Stimulated activated CD8-positive, alpha-beta memory T cell treated with anti-CD3 and anti-CD28 coated beads, Interleukin-4, amount 100 ng/mL, for 24 hours (primary cell): ENCODE results near the gene CLDN16.

Source experiments
- DNase-seq: peaks from one replicate; pipeline ENCODE4 v3.0.0-alpha.2; 2020; ENCODE audit warnings: low read depth

Gene CLDN16, protein sequence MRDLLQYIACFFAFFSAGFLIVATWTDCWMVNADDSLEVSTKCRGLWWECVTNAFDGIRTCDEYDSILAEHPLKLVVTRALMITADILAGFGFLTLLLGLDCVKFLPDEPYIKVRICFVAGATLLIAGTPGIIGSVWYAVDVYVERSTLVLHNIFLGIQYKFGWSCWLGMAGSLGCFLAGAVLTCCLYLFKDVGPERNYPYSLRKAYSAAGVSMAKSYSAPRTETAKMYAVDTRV

DNA sequence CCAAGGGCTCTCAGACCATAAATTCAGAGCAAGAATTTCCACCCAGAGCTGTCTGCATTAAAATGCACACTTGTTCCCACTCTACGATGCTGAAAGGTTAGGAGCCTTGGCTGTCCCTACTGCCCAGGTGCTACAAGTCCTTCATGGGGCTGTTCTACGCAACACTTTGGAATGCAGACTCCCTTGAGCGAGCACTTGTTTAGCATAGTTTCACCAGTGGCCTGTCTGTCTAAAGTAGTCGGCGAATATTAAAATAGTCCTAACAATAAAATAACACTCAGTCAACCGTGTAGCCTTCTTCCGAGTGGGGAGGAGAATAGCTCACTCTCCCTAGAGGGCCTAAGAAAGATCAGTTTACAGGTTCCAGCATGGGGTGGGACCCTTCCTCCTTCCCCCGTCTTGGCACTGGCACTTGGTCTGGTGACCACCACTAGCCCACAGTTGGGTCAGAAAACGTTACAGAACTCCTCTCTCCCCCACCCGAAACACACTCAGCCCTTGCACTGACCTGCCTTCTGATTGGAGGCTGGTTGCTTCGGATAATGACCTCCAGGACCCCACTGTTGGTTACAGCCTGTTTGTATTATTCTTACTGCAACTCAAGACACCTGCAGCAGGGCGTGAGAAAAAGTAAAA, at the start of gene CLDN16:
TSS of gene CLDN16 (plus strand) at position 586 of the 636 bp plus-strand sequence. CDS start 167 bp downstream, outside the sequence.
- DNase-seq, result no peak

DNA sequence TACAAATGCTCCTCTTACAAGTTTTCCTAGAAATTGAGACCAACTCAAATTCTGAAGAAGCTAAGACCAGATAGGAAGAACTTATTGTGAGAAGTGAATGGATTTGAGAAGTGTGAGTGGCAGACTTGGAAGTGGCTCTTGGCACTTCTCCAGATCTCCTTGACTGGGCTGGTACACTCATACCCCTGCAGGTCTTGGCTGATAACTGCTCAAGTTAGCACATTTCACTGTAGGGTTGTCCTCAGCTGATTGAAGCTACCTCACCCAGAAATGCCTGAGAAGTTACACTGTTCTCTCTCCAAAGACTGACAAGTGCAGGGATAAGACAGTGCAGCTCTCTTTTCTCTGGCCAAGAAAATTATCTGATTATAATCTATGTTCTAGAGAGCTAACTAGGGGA, 49.2 kb upstream of the CLDN16 start:
- no peak for DNase-seq

DNA sequence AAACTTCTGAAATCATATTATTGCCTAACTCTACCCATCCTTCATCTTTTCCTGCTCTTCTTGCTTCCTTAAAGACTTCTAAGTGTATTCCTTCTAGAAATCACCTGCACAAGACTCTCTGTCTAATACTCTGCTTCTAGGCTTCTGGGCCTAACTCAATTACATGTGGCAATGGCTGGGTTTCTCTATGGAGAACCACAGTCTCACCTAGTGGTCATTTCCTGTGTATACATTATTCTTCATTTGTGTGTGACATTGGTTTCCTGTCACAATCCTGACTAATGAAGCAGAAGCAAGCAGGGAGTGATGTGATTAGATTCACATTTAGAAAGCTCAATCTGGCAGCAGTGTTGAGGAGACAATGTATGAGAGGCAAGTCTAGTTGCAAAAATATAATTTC, 48.8 kb upstream of the CLDN16 start:
- DNase-seq, result no peak

GRCh38 chr3:190340071-190340470, 47.9 kb upstream of the CLDN16 start:
- DNase-seq, result no peak

DNA sequence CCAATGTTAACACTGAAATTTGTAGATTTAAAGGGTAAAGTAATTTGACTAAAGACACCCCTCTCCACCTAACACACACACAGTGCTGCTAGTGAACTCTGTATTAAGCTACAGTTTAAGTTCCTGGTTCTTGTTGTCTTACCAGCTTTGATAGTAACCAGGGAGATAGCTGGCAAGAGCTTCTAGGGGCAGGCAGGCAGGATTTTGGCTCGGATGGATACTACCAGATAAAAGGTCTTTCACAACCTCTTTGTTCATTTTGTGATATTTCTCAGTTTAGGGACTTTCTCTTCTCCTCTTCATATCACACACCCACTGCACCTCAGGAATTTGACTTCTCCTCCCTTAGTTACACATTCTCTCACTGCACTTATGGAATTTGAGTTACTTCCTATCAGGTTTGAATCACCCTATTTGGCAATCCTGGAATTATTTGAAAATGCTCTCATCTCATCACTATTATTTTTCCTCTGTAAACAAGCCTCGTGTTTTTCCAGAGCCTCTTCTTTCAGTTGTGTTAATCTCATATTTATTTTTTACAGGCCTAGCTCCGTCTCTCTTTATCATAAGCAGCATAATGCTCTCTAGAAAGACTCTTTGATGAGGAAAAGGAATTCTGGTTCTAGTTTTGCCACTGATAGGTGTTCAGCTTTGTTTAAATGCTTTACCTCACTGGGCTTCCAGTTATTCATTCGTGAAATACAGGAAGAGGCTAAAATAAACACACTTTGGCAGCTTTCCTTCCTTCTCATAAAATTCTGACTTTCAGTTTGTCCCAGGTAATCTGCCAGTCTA, 42.7 kb upstream of the CLDN16 start:
- no peak for DNase-seq

GRCh38 chr3:190345878-190346277, 42.1 kb upstream of the CLDN16 start:
- no peak for DNase-seq

GRCh38 chr3:190346541-190346940, 41.4 kb upstream of the CLDN16 start:
- DNase-seq, result no peak

DNA sequence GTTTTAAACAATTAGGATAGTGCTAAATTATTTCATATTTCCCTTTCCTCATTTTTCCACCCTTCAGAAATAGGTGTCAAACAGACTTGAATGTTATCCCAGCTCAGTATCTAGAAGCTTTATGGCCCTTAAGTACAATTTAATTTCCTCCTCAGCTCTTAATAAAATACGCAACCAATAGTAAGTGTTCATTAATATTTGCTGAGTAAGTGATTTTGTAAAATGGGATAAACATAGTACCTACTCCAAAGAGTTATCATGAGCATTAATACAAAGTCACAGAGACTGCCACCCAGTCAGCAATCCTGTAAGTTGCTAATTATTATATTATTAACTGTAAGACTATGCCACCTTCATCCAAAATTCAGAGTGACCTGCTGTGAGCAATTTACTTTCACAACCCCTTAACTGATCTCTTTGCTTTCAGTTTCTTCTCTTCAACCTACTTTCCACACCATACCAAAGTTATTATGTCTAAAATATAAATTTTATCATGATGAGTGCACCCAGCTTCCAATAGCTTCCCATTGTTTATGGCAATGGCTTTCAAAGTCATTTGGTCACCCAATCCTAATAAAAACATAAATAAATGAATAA, 35.0 kb upstream of the CLDN16 start:
- DNase-seq, result no peak

DNA sequence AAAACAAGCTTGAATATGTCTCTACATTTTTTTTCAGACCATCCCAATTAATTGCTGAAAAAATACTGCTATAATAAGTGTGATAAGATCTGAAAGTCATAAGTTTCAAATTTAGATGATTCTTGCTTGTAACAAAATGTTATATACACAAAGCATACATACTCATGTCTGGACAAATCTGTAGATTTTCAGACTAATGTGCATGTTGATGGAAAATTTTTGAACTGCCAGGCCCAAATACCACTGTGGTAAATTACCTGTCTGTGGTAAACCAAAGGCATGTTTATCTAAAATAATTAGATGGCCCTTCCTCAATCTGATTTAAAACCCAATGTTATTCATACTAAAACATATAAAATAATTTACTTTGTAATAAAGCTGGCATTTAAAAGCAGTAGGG, 31.7 kb upstream of the CLDN16 start:
- DNase-seq, result no peak

- DNase-seq, result no peak
Observed at GRCh38 chr3:190357468-190357867, 30.5 kb upstream of the CLDN16 start.

- DNase-seq, result no peak
Observed at GRCh38 chr3:190359813-190360212, 28.1 kb upstream of the CLDN16 start.

DNA sequence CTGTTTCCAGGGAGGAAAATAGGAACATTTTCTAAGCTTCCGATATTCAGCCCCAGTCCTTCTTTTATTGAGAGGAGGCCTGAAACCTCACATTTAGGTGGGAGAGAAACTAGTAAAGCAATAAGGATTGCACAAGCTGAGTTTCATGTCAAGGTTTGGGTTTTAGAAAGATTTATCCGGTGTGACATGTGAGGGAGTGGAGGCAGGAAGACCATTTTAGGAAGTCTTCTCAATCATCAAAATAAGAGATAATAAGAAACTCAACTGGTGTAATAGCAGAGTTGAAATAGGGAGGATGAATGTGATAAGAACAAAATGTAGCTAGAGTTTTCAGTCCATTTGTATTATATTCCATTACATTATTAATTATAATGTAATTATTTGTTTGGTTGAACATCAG, 27.7 kb upstream of the CLDN16 start:
- no peak for DNase-seq

DNA sequence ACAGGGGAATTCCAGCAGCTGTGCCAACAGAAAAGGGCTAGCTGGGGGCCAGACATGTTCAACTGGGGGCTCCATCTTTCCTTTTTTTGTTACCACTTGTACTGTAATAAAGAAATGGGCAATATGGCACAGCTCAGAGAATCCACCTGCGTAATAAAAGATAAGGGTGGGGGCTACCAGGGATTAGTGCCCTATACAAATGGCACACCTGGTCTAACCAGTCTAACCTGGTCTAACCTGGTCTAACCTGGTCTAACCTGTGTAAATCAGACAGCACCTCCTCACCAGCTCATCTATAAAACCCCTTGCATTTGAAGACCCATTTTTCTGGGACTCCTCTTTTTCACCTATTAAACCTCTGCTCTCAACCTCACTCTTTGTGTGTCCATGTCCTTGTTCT, 26.2 kb upstream of the CLDN16 start:
- DNase-seq, result no peak

DNA sequence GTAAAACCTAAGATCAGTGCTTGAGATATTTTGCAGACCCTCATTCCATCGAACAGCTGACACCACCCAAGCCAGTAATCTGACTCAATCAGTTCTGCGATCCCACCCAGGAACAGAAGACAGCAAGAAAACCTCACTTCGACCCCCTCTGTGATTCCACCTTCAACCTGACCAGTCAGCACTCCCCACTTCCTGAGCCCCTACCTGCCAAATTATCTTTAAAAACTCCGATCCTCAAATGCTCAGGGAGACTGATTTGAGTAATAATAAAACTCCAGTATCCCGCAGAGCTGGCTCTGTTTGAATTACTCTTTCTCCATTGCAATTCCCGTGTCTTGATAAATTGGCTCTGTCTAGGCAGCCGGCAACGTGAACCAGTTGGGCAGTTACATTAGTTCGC, 25.7 kb upstream of the CLDN16 start:
- no peak for DNase-seq

DNA sequence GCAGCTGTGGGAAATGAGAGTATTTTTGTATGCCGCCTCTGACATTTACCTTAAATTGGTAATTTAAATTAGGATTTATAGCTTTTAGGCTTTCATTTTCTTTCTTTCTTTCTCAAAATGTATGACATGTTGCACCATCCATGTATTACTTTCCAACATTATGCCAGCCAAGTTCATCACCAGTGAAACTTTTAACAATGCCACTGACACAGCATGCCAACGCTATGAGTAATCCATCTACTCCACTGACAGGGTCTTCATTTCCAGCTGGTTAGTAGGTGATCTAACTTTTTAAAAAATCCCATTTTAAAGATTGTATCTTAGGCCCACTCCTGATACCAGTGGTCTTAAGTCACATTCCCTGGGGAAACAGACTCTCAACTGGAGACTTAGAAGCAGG, 21.8 kb upstream of the CLDN16 start:
- DNase-seq, result no peak

- DNase-seq, result no peak
Observed at GRCh38 chr3:190368881-190369280, 19.1 kb upstream of the CLDN16 start.

- no peak for DNase-seq
Observed at GRCh38 chr3:190369668-190370295, 18.2 kb upstream of the CLDN16 start.

- no peak for DNase-seq
Observed at GRCh38 chr3:190370369-190370768, 17.6 kb upstream of the CLDN16 start.

DNA sequence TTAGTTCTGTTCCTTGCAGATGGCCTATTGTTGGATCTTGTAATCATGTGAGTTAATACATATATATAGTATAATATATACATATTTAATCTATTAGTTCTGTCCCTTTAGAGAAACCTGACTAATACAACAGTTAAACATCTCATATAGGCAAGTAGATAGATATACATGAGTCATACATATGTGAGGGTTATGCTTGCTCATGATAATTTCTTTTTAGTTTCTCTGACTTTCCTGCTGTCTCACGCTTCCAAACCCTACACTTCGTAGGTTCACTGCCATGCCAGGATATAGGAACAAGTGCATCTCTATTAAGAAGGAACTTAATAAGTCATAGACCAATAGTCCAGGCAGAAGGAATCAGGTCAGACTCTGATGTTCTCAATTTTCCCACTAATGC, 16.8 kb upstream of the CLDN16 start:
- DNase-seq, result no peak

GRCh38 chr3:190375246-190375645, 12.7 kb upstream of the CLDN16 start:
- DNase-seq, result no peak

- no peak for DNase-seq
Observed at GRCh38 chr3:190375671-190376070, 12.3 kb upstream of the CLDN16 start.

DNA sequence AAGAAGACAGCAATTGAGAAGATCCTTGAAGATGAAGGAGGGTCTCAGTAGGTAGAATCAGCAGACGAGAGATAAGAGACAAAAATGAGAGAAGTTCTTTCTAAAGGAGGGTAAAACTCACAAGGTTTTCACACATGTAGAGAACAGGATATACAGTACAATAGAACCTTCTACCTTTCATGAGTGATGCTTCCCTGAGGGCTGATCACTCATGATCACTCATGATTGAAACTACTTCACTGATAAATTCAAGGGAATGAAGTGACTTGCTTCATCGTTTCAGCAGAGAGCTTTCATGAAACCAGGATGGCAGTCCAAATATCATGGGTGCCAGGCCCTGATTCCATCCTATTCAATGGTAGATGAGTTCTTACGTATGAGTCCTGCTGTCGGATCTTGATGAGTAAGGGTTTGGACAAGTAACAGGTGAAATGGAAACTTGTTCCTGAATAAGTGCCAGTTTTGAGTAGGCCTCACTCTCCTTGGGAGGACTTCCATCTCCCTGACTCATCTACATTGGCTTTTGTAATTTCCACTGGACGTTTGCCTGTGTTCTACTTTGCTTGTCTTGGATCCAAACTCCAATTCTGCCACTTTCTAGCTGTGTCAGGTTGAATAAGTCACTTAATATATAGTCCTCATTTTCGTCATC, 9.6 kb upstream of the CLDN16 start:
- no peak for DNase-seq
